ENCODE results near the gene CRYGB.

DNA sequence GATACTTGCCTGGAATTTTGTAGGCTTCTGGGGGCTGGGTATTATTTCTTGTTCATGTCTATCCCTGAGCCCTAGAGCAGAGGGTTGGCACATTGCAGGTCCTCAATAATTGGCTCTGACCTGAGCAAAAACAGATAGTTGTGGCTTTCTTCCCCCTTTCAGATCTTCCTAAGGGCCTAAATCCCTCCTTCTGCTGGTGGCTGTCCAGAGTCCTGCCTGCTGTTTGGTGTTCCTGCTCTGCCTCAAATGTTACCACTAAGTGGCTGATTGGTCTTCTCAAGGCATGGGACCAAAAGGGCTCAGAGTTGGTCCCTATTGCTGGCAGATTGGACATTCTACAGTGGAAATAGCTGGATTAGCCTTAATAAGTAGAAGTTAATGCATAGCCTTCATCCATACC is 1.1 kb upstream of the CRYGB start:
- TF ChIP-seq, protein P1, sequence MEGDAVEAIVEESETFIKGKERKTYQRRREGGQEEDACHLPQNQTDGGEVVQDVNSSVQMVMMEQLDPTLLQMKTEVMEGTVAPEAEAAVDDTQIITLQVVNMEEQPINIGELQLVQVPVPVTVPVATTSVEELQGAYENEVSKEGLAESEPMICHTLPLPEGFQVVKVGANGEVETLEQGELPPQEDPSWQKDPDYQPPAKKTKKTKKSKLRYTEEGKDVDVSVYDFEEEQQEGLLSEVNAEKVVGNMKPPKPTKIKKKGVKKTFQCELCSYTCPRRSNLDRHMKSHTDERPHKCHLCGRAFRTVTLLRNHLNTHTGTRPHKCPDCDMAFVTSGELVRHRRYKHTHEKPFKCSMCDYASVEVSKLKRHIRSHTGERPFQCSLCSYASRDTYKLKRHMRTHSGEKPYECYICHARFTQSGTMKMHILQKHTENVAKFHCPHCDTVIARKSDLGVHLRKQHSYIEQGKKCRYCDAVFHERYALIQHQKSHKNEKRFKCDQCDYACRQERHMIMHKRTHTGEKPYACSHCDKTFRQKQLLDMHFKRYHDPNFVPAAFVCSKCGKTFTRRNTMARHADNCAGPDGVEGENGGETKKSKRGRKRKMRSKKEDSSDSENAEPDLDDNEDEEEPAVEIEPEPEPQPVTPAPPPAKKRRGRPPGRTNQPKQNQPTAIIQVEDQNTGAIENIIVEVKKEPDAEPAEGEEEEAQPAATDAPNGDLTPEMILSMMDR (IDR thresholded peaks at IDR 0.05; ENCODE audit: low read depth, low read length) = no peak
- no peak for TF ChIP-seq EZH2phosphoT487 (IDR thresholded peaks at IDR 0.05; ENCODE audit: low read depth)

Data from OCI-LY3 (cell line).